ENCODE results near the gene HABP2. TPM values are rescaled to one million over a fixed set of nuclear protein-coding genes. Genes with fewer than 3 reads are reported as not detected.

The HABP2 gene
- polyA plus RNA-seq, 2 donors: not detected

GRCh38 chr10:113604572-113604971 lies 51.7 kb downstream of the HABP2 start:
- Histone ChIP-seq H3K4me3 (ENCODE audit: low read depth in 1 of 2, low read length in 2 of 2) (no peak overlapping the region), H3K27me3 (ENCODE audit: control insufficient read depth in 1 of 2, insufficient read depth in 2 of 2, low read length in 2 of 2) (no peaks in the 10 kb centered on the region), H3K9me3 (ENCODE audit: control insufficient read depth in 2 of 2, insufficient read depth in 1 of 2, low read depth in 1 of 2, low read length in 1 of 2) (peaks cover 0 to 3% of the 10 kb centered on the region in 2 donors), H3K4me1 (ENCODE audit: control insufficient read depth in 2 of 2, insufficient read depth in 2 of 2, low read length in 1 of 2) (no peaks in the 10 kb centered on the region), H3K27ac (ENCODE audit: low read depth in 2 of 2, low read length in 1 of 2) (no peak overlapping the region), H3K36me3 (ENCODE audit: control insufficient read depth in 2 of 2, insufficient read depth in 2 of 2, low read length in 1 of 2) (no peaks in the 10 kb centered on the region)
- WGBS, 2 donors: 92 to 93% methylated on average over 12 of the region's 12 CpGs

GRCh38 chr10:113605268-113605978 lies 52.6 kb downstream of the HABP2 start:
- Histone ChIP-seq H3K27me3 (ENCODE audit: control insufficient read depth in 1 of 2, insufficient read depth in 2 of 2, low read length in 2 of 2) (no peaks in the 10 kb centered on the region), H3K4me3 (ENCODE audit: low read depth in 1 of 2, low read length in 2 of 2) (no peak overlapping the region), H3K9me3 (ENCODE audit: control insufficient read depth in 2 of 2, insufficient read depth in 1 of 2, low read depth in 1 of 2, low read length in 1 of 2) (peaks cover 0 to 3% of the 10 kb centered on the region in 2 donors), H3K36me3 (ENCODE audit: control insufficient read depth in 2 of 2, insufficient read depth in 2 of 2, low read length in 1 of 2) (no peaks in the 10 kb centered on the region), H3K4me1 (ENCODE audit: control insufficient read depth in 2 of 2, insufficient read depth in 2 of 2, low read length in 1 of 2) (no peaks in the 10 kb centered on the region), H3K27ac (ENCODE audit: low read depth in 2 of 2, low read length in 1 of 2) (no peak overlapping the region)
- WGBS, 2 donors: 62 to 77% methylated on average over 13 of the region's 13 CpGs

GRCh38 chr10:113609704-113610108 lies 56.9 kb downstream of the HABP2 start:
- Histone ChIP-seq H3K27me3 (ENCODE audit: control insufficient read depth in 1 of 2, insufficient read depth in 2 of 2, low read length in 2 of 2) (no peaks in the 10 kb centered on the region), H3K36me3 (ENCODE audit: control insufficient read depth in 2 of 2, insufficient read depth in 2 of 2, low read length in 1 of 2) (no peaks in the 10 kb centered on the region), H3K27ac (ENCODE audit: low read depth in 2 of 2, low read length in 1 of 2) (no peak overlapping the region), H3K4me3 (ENCODE audit: low read depth in 1 of 2, low read length in 2 of 2) (no peak overlapping the region), H3K4me1 (ENCODE audit: control insufficient read depth in 2 of 2, insufficient read depth in 2 of 2, low read length in 1 of 2) (no peaks in the 10 kb centered on the region), H3K9me3 (ENCODE audit: control insufficient read depth in 2 of 2, insufficient read depth in 1 of 2, low read depth in 1 of 2, low read length in 1 of 2) (no peaks in the 10 kb centered on the region)
- WGBS, 2 donors: 59 to 74% methylated on average over 4 of the region's 4 CpGs

DNA sequence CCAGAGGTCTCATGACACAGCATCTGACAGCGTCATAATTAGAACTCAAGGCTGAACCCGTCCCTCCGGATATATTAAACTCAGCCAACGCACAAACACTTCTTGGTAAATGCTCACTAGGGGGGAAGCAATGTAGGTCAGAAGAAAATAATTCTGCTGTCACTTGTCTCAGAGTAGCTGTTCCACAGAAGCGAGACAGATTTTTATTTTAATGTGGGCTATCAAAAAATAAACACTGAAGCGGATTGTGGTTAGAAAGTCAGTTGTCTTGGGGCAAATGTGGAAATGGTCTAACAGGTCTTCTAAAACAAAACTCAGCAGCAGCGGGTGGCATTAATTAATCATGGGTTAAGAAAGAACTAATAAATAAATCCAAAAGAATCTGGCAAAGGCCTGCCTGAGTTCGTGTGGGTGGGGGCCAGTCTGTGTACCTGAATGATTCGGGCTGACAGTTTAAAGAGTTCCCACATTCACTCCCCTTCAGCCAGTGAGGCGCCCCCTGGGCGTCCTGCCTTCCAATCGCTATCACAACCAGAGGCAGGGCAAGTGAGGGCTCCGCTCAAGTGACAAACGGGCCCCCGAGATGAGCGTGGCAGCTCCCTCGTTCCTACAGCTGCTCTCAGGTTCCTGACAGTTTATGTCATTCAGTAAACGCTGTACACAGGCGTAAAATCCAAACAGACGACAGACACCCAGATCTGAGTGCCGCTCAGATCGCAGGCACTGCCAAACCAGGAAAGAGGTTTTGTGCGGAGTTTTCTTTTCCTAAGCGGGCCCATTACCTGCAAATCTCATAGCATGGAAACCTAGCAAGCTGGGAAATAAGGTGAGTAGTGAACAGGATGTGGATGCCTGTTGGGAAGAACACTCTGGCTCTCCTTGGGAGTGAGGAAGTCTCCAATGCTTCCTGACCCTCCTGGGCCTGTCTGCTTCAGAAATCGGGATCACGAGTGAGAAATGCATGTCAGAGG lies 58.1 kb downstream of the HABP2 start:
- Histone ChIP-seq H3K27ac (ENCODE audit: low read depth in 2 of 2, low read length in 1 of 2) (no peak overlapping the region), H3K9me3 (ENCODE audit: control insufficient read depth in 2 of 2, insufficient read depth in 1 of 2, low read depth in 1 of 2, low read length in 1 of 2) (no peaks in the 10 kb centered on the region), H3K4me1 (ENCODE audit: control insufficient read depth in 2 of 2, insufficient read depth in 2 of 2, low read length in 1 of 2) (no peaks in the 10 kb centered on the region), H3K4me3 (ENCODE audit: low read depth in 1 of 2, low read length in 2 of 2) (no peak overlapping the region), H3K27me3 (ENCODE audit: control insufficient read depth in 1 of 2, insufficient read depth in 2 of 2, low read length in 2 of 2) (no peaks in the 10 kb centered on the region), H3K36me3 (ENCODE audit: control insufficient read depth in 2 of 2, insufficient read depth in 2 of 2, low read length in 1 of 2) (no peaks in the 10 kb centered on the region)
- 38 to 41% methylated on average over 26 of the region's 26 CpGs for WGBS, 2 donors

DNA sequence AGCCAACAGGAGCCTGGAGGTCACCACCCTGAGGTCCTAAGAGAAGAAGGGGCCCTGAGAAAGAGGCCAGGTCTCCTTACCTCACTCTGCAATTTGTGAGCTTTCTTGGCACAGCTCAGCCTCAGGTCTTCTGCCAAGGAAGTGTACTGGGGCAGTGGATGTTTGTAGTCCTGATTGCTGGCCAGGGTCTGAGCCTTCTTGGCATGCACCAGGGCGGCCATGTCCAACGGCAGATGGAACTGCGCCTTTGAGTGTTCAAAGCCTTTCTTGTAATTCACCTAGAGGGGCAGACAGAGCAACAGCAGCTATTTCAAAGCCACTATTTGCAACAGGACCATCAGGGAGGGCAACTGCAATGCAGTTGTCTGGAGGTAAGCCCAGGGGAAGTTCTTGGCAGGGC lies 59.3 kb downstream of the HABP2 start:
- Histone ChIP-seq H3K36me3 (ENCODE audit: control insufficient read depth in 2 of 2, insufficient read depth in 2 of 2, low read length in 1 of 2) (no peaks in the 10 kb centered on the region), H3K9me3 (ENCODE audit: control insufficient read depth in 2 of 2, insufficient read depth in 1 of 2, low read depth in 1 of 2, low read length in 1 of 2) (no peaks in the 10 kb centered on the region), H3K4me1 (ENCODE audit: control insufficient read depth in 2 of 2, insufficient read depth in 2 of 2, low read length in 1 of 2) (no peaks in the 10 kb centered on the region), H3K27me3 (ENCODE audit: control insufficient read depth in 1 of 2, insufficient read depth in 2 of 2, low read length in 2 of 2) (no peaks in the 10 kb centered on the region), H3K4me3 (ENCODE audit: low read depth in 1 of 2, low read length in 2 of 2) (no peak overlapping the region), H3K27ac (ENCODE audit: low read depth in 2 of 2, low read length in 1 of 2) (no peak overlapping the region)
- WGBS, 2 donors: 52 to 55% methylated on average over 3 of the region's 3 CpGs

DNA sequence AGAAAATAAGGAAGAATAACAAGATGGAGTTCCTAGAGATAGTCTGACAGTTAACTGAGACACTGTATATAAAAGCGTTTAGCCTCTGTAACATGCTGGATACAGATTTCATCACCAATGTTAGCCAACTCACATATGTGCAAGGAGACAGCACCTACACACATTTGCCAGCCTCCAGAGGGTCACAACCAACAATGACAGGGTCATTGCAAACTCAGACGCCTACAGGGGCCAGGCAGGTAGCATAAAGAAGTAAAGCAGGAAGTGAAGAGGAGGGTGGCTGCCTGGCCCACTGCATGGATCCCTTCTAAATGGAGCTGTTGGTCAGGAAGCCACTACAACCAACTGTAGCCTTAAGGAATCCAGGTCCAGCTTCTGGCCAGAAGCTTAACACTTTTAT lies 60.6 kb downstream of the HABP2 start:
- 85 to 89% methylated on average over 2 of the region's 2 CpGs for WGBS, 2 donors
- H3K27me3 ChIP-seq (ENCODE audit: control insufficient read depth in 1 of 2, insufficient read depth in 2 of 2, low read length in 2 of 2): no peaks in the 10 kb centered on the region
- no peak overlapping the region for H3K27ac ChIP-seq (ENCODE audit: low read depth in 2 of 2, low read length in 1 of 2)
- H3K9me3 ChIP-seq (ENCODE audit: control insufficient read depth in 2 of 2, insufficient read depth in 1 of 2, low read depth in 1 of 2, low read length in 1 of 2): no peaks in the 10 kb centered on the region
- H3K4me1 ChIP-seq (ENCODE audit: control insufficient read depth in 2 of 2, insufficient read depth in 2 of 2, low read length in 1 of 2): no peaks in the 10 kb centered on the region
- no peak overlapping the region for H3K4me3 ChIP-seq (ENCODE audit: low read depth in 1 of 2, low read length in 2 of 2)
- H3K36me3 ChIP-seq (ENCODE audit: control insufficient read depth in 2 of 2, insufficient read depth in 2 of 2, low read length in 1 of 2): no peaks in the 10 kb centered on the region

GRCh38 chr10:113613977-113614690 lies 61.3 kb downstream of the HABP2 start:
- Histone ChIP-seq H3K4me3 (ENCODE audit: low read depth in 1 of 2, low read length in 2 of 2) (no peak overlapping the region), H3K27ac (ENCODE audit: low read depth in 2 of 2, low read length in 1 of 2) (no peak overlapping the region), H3K9me3 (ENCODE audit: control insufficient read depth in 2 of 2, insufficient read depth in 1 of 2, low read depth in 1 of 2, low read length in 1 of 2) (no peaks in the 10 kb centered on the region), H3K36me3 (ENCODE audit: control insufficient read depth in 2 of 2, insufficient read depth in 2 of 2, low read length in 1 of 2) (no peaks in the 10 kb centered on the region), H3K4me1 (ENCODE audit: control insufficient read depth in 2 of 2, insufficient read depth in 2 of 2, low read length in 1 of 2) (no peaks in the 10 kb centered on the region), H3K27me3 (ENCODE audit: control insufficient read depth in 1 of 2, insufficient read depth in 2 of 2, low read length in 2 of 2) (no peaks in the 10 kb centered on the region)
- 76 to 78% methylated on average over 15 of the region's 15 CpGs for WGBS, 2 donors

DNA sequence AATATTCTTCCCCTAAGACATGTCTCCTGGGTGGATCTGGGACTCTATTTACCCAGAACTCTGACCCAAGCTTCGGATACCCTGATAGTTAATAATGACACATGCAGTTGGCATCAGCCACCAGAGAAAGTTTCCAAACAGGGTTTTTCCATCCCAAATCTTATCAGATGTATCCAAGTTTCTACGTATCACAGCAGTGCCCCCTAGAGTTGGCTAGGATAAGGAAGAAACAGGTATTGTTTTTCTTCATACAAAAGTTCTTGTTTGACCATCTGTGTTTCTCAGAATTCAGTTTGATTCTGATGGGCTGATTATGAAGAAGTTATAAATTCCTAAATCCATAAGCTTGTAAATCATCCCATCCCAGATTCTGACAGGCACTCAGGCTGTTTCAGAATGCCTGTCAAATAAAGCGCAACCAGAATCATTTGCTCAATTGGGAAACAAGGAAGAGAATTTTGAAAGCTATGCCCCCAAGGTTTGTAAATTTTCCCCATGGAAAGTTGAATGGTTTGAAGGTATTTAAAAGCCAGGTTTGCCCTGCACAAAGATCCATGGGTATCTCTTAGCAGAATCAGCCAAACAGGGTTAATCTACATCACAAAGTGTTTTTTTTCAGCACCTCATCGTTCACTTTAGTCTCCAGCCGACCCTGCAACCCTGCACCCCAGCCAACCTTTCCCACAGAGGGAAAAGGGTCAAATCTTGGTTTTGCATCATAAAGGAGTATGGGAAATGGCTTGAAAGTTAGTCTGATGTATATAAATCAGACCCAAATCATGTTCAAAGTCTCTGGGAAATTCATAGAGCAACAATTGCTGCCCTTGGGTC lies 63.6 kb downstream of the HABP2 start:
- WGBS, 2 donors: 25 to 26% methylated on average over 5 of the region's 5 CpGs

GRCh38 chr10:113617086-113617485 lies 64.2 kb downstream of the HABP2 start:
- no peaks in the 10 kb centered on the region for H3K27me3 ChIP-seq (ENCODE audit: control insufficient read depth in 1 of 2, insufficient read depth in 2 of 2, low read length in 2 of 2)

More for the DNA sequence above, 63.6 kb downstream of the HABP2 start:
- Histone ChIP-seq H3K4me1 (ENCODE audit: control insufficient read depth in 2 of 2, insufficient read depth in 2 of 2, low read length in 1 of 2) (no peaks in the 10 kb centered on the region), H3K36me3 (ENCODE audit: control insufficient read depth in 2 of 2, insufficient read depth in 2 of 2, low read length in 1 of 2) (no peaks in the 10 kb centered on the region), H3K27me3 (ENCODE audit: control insufficient read depth in 1 of 2, insufficient read depth in 2 of 2, low read length in 2 of 2) (no peaks in the 10 kb centered on the region), H3K9me3 (ENCODE audit: control insufficient read depth in 2 of 2, insufficient read depth in 1 of 2, low read depth in 1 of 2, low read length in 1 of 2) (no peaks in the 10 kb centered on the region), H3K4me3 (ENCODE audit: low read depth in 1 of 2, low read length in 2 of 2) (no peak overlapping the region), H3K27ac (ENCODE audit: low read depth in 2 of 2, low read length in 1 of 2) (no peak overlapping the region)

More at GRCh38 chr10:113617086-113617485, 64.2 kb downstream of the HABP2 start:
- Histone ChIP-seq H3K4me1 (ENCODE audit: control insufficient read depth in 2 of 2, insufficient read depth in 2 of 2, low read length in 1 of 2) (no peaks in the 10 kb centered on the region), H3K27ac (ENCODE audit: low read depth in 2 of 2, low read length in 1 of 2) (no peak overlapping the region), H3K36me3 (ENCODE audit: control insufficient read depth in 2 of 2, insufficient read depth in 2 of 2, low read length in 1 of 2) (no peaks in the 10 kb centered on the region), H3K4me3 (ENCODE audit: low read depth in 1 of 2, low read length in 2 of 2) (no peak overlapping the region), H3K9me3 (ENCODE audit: control insufficient read depth in 2 of 2, insufficient read depth in 1 of 2, low read depth in 1 of 2, low read length in 1 of 2) (no peaks in the 10 kb centered on the region)
- 41 to 43% methylated on average over 7 of the region's 7 CpGs for WGBS, 2 donors
